Neuronal stem cell (in vitro differentiated cells): Measurements from ENCODE around the gene PLCXD1.

Source experiments
- DNase-seq: peaks from one replicate; pipeline ENCODE4 v3.0.0-alpha.2; 2013; ENCODE audit warnings: low spot score
- H2AFZ ChIP-seq: one replicate; pipeline ENCODE4 v1.6.1; 2013; ENCODE audit warnings: mild to moderate bottlenecking, low read length, inconsistent platforms
- H2AK5ac ChIP-seq: 2 replicates; pipeline ENCODE4 v1.6.1; 2013; ENCODE audit warnings: low read depth, mild to moderate bottlenecking, inconsistent platforms, low read length, moderate library complexity, mixed read lengths
- H2BK120ac ChIP-seq: 2 replicates; pipeline ENCODE4 v1.6.1; 2013; ENCODE audit warnings: low read depth, mild to moderate bottlenecking, inconsistent platforms, low read length, moderate library complexity, mixed read lengths
- H2BK12ac ChIP-seq: one replicate; pipeline ENCODE4 v1.6.1; 2013; ENCODE audit warnings: low read length, inconsistent platforms
- H2BK15ac ChIP-seq: 2 replicates; pipeline ENCODE4 v1.6.1; 2013; ENCODE audit warnings: mild to moderate bottlenecking, low read length, inconsistent platforms, mixed read lengths
- H2BK5ac ChIP-seq: one replicate; pipeline ENCODE4 v1.6.1; 2013; ENCODE audit warnings: inconsistent platforms, mild to moderate bottlenecking, low read length, moderate library complexity
- H3K14ac ChIP-seq: one replicate; pipeline ENCODE4 v1.6.1; 2013; ENCODE audit warnings: low read length, inconsistent platforms
- H3K18ac ChIP-seq: 2 replicates; pipeline ENCODE4 v1.6.1; 2013; ENCODE audit warnings: low read length, inconsistent platforms
- H3K23ac ChIP-seq: 2 replicates; pipeline ENCODE4 v1.6.1; 2013; ENCODE audit warnings: low read depth, mild to moderate bottlenecking, mixed read lengths, low read length, inconsistent platforms; ENCODE audit not compliant: poor library complexity
- H3K27ac ChIP-seq: replicated peaks from 3 replicates; pipeline ENCODE4 v1.5.1; 2013; ENCODE audit warnings: low read length, inconsistent platforms
- H3K27me3 ChIP-seq, 3 experiments: 2 replicates each; pipeline ENCODE4 v1.6.1; 2013; ENCODE audit warnings: low read length in 3 of 3, mild to moderate bottlenecking in 2 of 3, inconsistent platforms in 1 of 3, low read depth in 1 of 3, mixed read lengths in 1 of 3, moderate library complexity in 1 of 3; ENCODE audit not compliant: control insufficient read depth in 3 of 3, insufficient read depth in 3 of 3
- H3K36me3 ChIP-seq, 2 donors: replicated peaks in 1 of 2; 2 replicates each; pipeline ENCODE4 v1.6.1; 2013; ENCODE audit warnings: low read length in 2 of 2; ENCODE audit not compliant: control insufficient read depth in 2 of 2, insufficient read depth in 2 of 2
- H3K4ac ChIP-seq: 2 replicates; pipeline ENCODE4 v1.6.1; 2013; ENCODE audit warnings: inconsistent platforms, mild to moderate bottlenecking, low read length, moderate library complexity
- H3K4me1 ChIP-seq, 2 donors: 1 replicate in 1 of 2; 2 replicates in 1 of 2; pipeline ENCODE4 v1.6.1; 2013; ENCODE audit warnings: low read length in 2 of 2, low read depth in 1 of 2; ENCODE audit not compliant: control insufficient read depth in 2 of 2, insufficient read depth in 1 of 2
- H3K4me2 ChIP-seq: one replicate; pipeline ENCODE4 v1.6.1; 2013; ENCODE audit warnings: mild to moderate bottlenecking, low read length, inconsistent platforms; ENCODE audit not compliant: insufficient read depth, poor library complexity, severe bottlenecking
- H3K4me3 ChIP-seq, 2 donors: 2 replicates each; pipeline ENCODE4 v1.5.1; 2013; ENCODE audit warnings: low read length in 2 of 2, mild to moderate bottlenecking in 2 of 2, inconsistent platforms in 1 of 2, moderate library complexity in 1 of 2
- H3K79me1 ChIP-seq: one replicate; pipeline ENCODE4 v1.6.1; 2013; ENCODE audit warnings: low read depth, mild to moderate bottlenecking, inconsistent platforms, low read length, moderate library complexity
- H3K9ac ChIP-seq: one replicate; pipeline ENCODE4 v1.6.1; 2013; ENCODE audit warnings: mild to moderate bottlenecking, low read depth, low read length, inconsistent platforms; ENCODE audit not compliant: poor library complexity
- H3K9me3 ChIP-seq, 2 donors: replicated peaks in 1 of 2; 2 replicates each; pipeline versions ENCODE3 to v1.6.1; 2013; ENCODE audit warnings: low read length in 2 of 2, mild to moderate bottlenecking in 2 of 2, inconsistent platforms in 1 of 2, low read depth in 1 of 2, mixed read lengths in 1 of 2, moderate library complexity in 1 of 2; ENCODE audit not compliant: control insufficient read depth in 2 of 2, insufficient read depth in 1 of 2
- H4K8ac ChIP-seq: one replicate; pipeline ENCODE4 v1.6.1; 2013; ENCODE audit warnings: low read depth, mild to moderate bottlenecking, inconsistent platforms, low read length, moderate library complexity
- H4K91ac ChIP-seq: one replicate; pipeline ENCODE4 v1.6.1; 2013; ENCODE audit warnings: low read length, low read depth, mild to moderate bottlenecking, inconsistent platforms; ENCODE audit not compliant: poor library complexity
- WGBS, 2 donors: extraction: QIAGEN DNeasy Blood & Tissue Kit; methylation state at CpG; one replicate each; pipeline ENCODE4 v1.1.7; 2013; ENCODE audit warnings: missing lambda C conversion rate in 2 of 2, mixed read lengths in 1 of 2; ENCODE audit not compliant: insufficient read length in 2 of 2, insufficient replicate concordance in 1 of 2; ENCODE audit errors: extremely low coverage in 2 of 2; 5-methylcytosine and 5-hydroxymethylcytosine counted together

Gene PLCXD1

GRCh38 chrX:274904-275475 is 6.2 kb upstream of the PLCXD1 start:
- Histone ChIP-seq H3K4me3 (peak overlapping the region in 1 of 2 donors; percentile 22), H3K27ac (peak overlapping the region; percentile 89), H3K79me1 (peaks cover 7% of the 10 kb centered on the region), H3K4me2 (peak overlapping the region; percentile 96), H2BK15ac (peak overlapping the region; percentile 100), H2AK5ac (peak overlapping the region; percentile 100), H3K4me1 (peaks cover 8 to 12% of the 10 kb centered on the region in 2 donors), H3K27me3 (peaks cover 0 to 5% (median 0%) of the 10 kb centered on the region in 3 experiments), H3K14ac (peak overlapping the region; percentile 56), H2BK12ac (peak overlapping the region; percentile 97), H3K18ac (peak overlapping the region; percentile 99), H2BK120ac (peak overlapping the region; percentile 99), H2BK5ac (peak overlapping the region; percentile 99), H2AFZ (peak overlapping the region; percentile 86), H3K9me3 (no peaks in the 10 kb centered on the region), H3K9ac (peak overlapping the region; percentile 77), H3K23ac (peak overlapping the region; percentile 73), H3K36me3 (no peaks in the 10 kb centered on the region), H4K91ac (peak overlapping the region; percentile 92), H4K8ac (peak overlapping the region; percentile 82), H3K4ac (peak overlapping the region; percentile 99)
- DNase-seq = peak; percentile 65
- no CpG with 5 or more reads among the region's 16 CpGs for WGBS, 2 donors

DNA sequence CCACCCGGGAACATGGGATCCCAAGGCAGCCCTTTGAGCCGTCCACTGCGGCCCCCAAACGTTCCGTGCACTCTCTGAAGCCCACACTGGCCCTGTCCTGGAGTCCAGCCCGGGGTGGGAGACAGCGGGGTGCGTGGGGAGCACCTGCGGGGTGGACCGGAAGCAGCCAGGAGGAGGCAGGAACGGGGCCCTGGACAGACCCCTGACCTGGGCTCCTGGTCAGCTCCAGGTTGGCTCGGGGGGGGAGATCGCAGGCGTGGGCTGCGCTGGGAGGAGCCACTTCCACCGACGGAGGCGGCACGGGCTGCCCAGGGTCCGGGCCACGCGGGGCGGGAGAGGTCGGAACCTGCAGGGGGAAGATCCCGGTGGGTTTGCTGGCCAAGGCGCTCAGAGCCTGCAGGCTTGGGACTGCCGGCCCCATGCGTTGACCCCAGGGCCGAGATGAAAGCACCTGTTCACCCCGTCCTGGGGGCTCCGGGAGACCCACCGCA is 5.7 kb upstream of the PLCXD1 start:
- H2BK12ac ChIP-seq = peak overlapping the region; percentile 90
- peak overlapping the region; percentile 86 for H2AFZ ChIP-seq
- H2BK5ac ChIP-seq = peak overlapping the region; percentile 99
- H2BK120ac ChIP-seq = peak overlapping the region; percentile 99
- H3K9me3 ChIP-seq = no peaks in the 10 kb centered on the region
- H3K79me1 ChIP-seq = peaks cover 8% of the 10 kb centered on the region
- peak overlapping the region; percentile 82 for H4K8ac ChIP-seq
- peak overlapping the region; percentile 73 for H3K23ac ChIP-seq
- peak overlapping the region; percentile 77 for H3K9ac ChIP-seq
- peak overlapping the region; percentile 99 for H3K18ac ChIP-seq
- no peaks in the 10 kb centered on the region for H3K36me3 ChIP-seq
- H3K27ac ChIP-seq = peak overlapping the region; percentile 89
- no CpG with 5 or more reads among the region's 32 CpGs for WGBS, 2 donors
- peak overlapping the region; percentile 22 to 70 for H3K4me3 ChIP-seq
- H2BK15ac ChIP-seq = peak overlapping the region; percentile 100
- H3K14ac ChIP-seq = peak overlapping the region; percentile 56
- H4K91ac ChIP-seq = peak overlapping the region; percentile 92
- H3K4me1 ChIP-seq = peaks cover 8 to 12% of the 10 kb centered on the region in 2 donors
- peak overlapping the region; percentile 99 for H3K4ac ChIP-seq
- H2AK5ac ChIP-seq = peak overlapping the region; percentile 100
- H3K27me3 ChIP-seq = peaks cover 0 to 5% (median 0%) of the 10 kb centered on the region in 3 experiments
- DNase-seq = no peak
- peak overlapping the region; percentile 96 for H3K4me2 ChIP-seq

GRCh38 chrX:275967-276580 is 5.1 kb upstream of the PLCXD1 start:
- peaks cover 0 to 5% (median 0%) of the 10 kb centered on the region in 3 experiments for H3K27me3 ChIP-seq
- H2BK120ac ChIP-seq = peak overlapping the region; percentile 99
- H3K14ac ChIP-seq = no peak overlapping the region
- peaks cover 8% of the 10 kb centered on the region for H3K79me1 ChIP-seq
- H3K18ac ChIP-seq = peak overlapping the region; percentile 99
- H3K4me3 ChIP-seq = peak overlapping the region; percentile 29 to 92
- H3K4me2 ChIP-seq = peak overlapping the region; percentile 96
- H4K91ac ChIP-seq = peak overlapping the region; percentile 92
- peak overlapping the region; percentile 86 for H2AFZ ChIP-seq
- WGBS, 2 donors = no CpG with 5 or more reads among the region's 36 CpGs
- H2BK15ac ChIP-seq = peak overlapping the region; percentile 100
- H3K4ac ChIP-seq = no peak overlapping the region
- no peaks in the 10 kb centered on the region for H3K36me3 ChIP-seq
- H3K9ac ChIP-seq = peak overlapping the region; percentile 96
- DNase-seq = peak; percentile 56
- peaks cover 8 to 12% of the 10 kb centered on the region in 2 donors for H3K4me1 ChIP-seq
- peak overlapping the region; percentile 89 for H3K27ac ChIP-seq
- H2BK12ac ChIP-seq = no peak overlapping the region
- peak overlapping the region; percentile 100 for H2AK5ac ChIP-seq
- H3K9me3 ChIP-seq = no peaks in the 10 kb centered on the region
- H3K23ac ChIP-seq = peak overlapping the region; percentile 55
- H2BK5ac ChIP-seq = peak overlapping the region; percentile 99
- no peak overlapping the region for H4K8ac ChIP-seq
